ENCODE data around the gene EML3. TPM values are rescaled to one million over a fixed set of nuclear protein-coding genes. Genes with fewer than 3 reads are reported as not detected.

The EML3 gene
- total and polyA plus RNA-seq, 2 of the 8 experiments (the other 6 are each of a cell fraction or from before 2014, with no cell fraction given) = 19.2 to 29.9 TPM

DNA sequence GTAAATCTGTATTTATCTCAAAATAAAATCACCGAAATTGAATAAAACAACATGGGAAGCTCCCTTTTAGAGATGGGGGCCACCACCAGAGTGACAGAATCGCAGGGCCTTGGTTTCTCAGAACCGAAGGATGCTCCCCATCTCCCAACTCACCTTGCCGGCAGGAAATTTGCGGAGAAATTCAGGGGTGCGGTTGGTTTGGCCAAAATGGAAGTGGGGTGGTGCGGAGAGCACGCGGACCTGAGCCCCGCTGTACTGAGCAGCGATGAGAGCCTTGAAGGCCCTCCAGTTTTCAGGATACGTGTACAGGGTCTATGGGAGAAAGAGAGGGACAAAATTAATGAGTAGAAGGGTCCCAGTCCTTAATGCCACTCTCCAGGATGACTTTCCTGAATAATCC is 40.1 kb downstream of the EML3 start:
- H3K9ac ChIP-seq (replicated peaks in 1 of 4; ENCODE audit: extremely low read depth in 1 of 4, low read depth in 3 of 4, low read length in 3 of 4) = peak overlapping the region; percentile 79 to 95 (median 88)
- no peak overlapping the region for H3K4ac ChIP-seq (replicated peaks; ENCODE audit: insufficient read length, low read depth, low read length)
- H4K8ac ChIP-seq (ENCODE audit: extremely low read depth, insufficient read depth, low read length) = no peak overlapping the region
- peaks cover under 1 to 18% of the 10 kb centered on the region in 2 experiments for H4K20me1 ChIP-seq (replicated peaks in 1 of 2; ENCODE audit: control insufficient read depth in 1 of 2, insufficient read depth in 2 of 2, low read length in 2 of 2)
- H4K5ac ChIP-seq (ENCODE audit: insufficient read length, low read depth, low read length) = no peak overlapping the region
- no peak overlapping the region for H3K56ac ChIP-seq (replicated peaks; ENCODE audit: insufficient read length, low read depth, low read length)
- no peak overlapping the region for H2AK5ac ChIP-seq (ENCODE audit: low read depth, low read length)
- H2BK120ac ChIP-seq (replicated peaks; ENCODE audit: low read depth, low read length) = no peak overlapping the region
- H3K79me2 ChIP-seq (ENCODE audit: control insufficient read depth in 1 of 2, insufficient read depth in 2 of 2, low read length in 2 of 2) = peaks cover 0 to 48% of the 10 kb centered on the region in 2 experiments
- ChIA-PET CTCF (ENCODE audit: partially characterized antibody) (interaction anchor here (0.5 to 4.5 kb wide), 5 partner anchors 12 to 169 kb away, joined by 3 to 22 read pairs (median 3); no protein-coding TSS in a partner anchor), POLR2A (ENCODE audit: partially characterized antibody) (interaction anchor here (0.6 to 20.7 kb wide), 21 partner anchors 8 to 317 kb away, joined by 3 to 336 read pairs (median 4); partner anchors contain the start of genes C11orf98, CSKMT, LBHD1 and SCGB1A1)
- DNase-seq (ENCODE audit: low read depth in 1 of 2, low spot score in 2 of 2) (no peak), FAIRE-seq (no peak)
- H3K14ac ChIP-seq (ENCODE audit: insufficient read length) = no peak overlapping the region
- peaks cover 0 to 11% (median 7%) of the 10 kb centered on the region in 4 experiments; a peak in 4 of 7 replicates for H3K4me1 ChIP-seq (replicated peaks in 1 of 4; ENCODE audit: control insufficient read depth in 3 of 4, insufficient read depth in 4 of 4, low read length in 3 of 4)
- H2BK20ac ChIP-seq (ENCODE audit: low read length) = no peak overlapping the region
- H3K18ac ChIP-seq (ENCODE audit: extremely low read depth, low read length) = no peak overlapping the region
- no peak overlapping the region for H3K23ac ChIP-seq (ENCODE audit: insufficient read length)
- peaks cover 27 to 60% (median 49%) of the 10 kb centered on the region in 4 experiments for H3K36me3 ChIP-seq (ENCODE audit: control insufficient read depth in 2 of 4, insufficient read depth in 4 of 4, low read length in 3 of 4)
- H3K27ac ChIP-seq (ENCODE audit: low read depth, low read length) = no peak overlapping the region
- no peaks in the 10 kb centered on the region for H3K9me3 ChIP-seq (ENCODE audit: insufficient read depth in 2 of 2, low read depth in 1 of 2, low read length in 1 of 2)
- no peak overlapping the region for H4K91ac ChIP-seq (replicated peaks; ENCODE audit: insufficient read length, low read length)
- 77% methylated on average over 12 of the region's 12 CpGs; no CpG with 5 or more reads in 1 of the 2 experiments for WGBS, 2 experiments (ENCODE audit: extremely low coverage in 1 of 2, insufficient coverage in 1 of 2, insufficient read length in 1 of 2, insufficient replicate concordance in 2 of 2, low coverage in 1 of 2, low lambda C conversion rate in 2 of 2, missing lambda C conversion rate in 1 of 2)
- H3K4me2 ChIP-seq (ENCODE audit: insufficient read depth in 1 of 2, low read depth in 2 of 2, low read length in 2 of 2) = peak overlapping the region; percentile 73 to 85
- no peak overlapping the region for H2BK5ac ChIP-seq (ENCODE audit: low read depth, low read length)
- H2BK12ac ChIP-seq (ENCODE audit: low read depth, low read length) = no peak overlapping the region
- H2BK15ac ChIP-seq (ENCODE audit: low read length) = no peak overlapping the region
- H3K4me3 ChIP-seq (ENCODE audit: extremely low read depth in 1 of 4, insufficient read depth in 2 of 4, low read depth in 3 of 4, low read length in 4 of 4) = peak overlapping the region; percentile 90 to 100 (median 91)
- H3K27me3 ChIP-seq (replicated peaks in 1 of 4; ENCODE audit: control insufficient read depth in 3 of 4, extremely low read depth in 1 of 4, insufficient read depth in 3 of 4, low read length in 3 of 4) = no peaks in the 10 kb centered on the region
- H3K79me1 ChIP-seq (ENCODE audit: low read depth, low read length) = 0 out of 2 replicates have a peak, but pooled peaks cover 4% of the 10 kb centered on the region
- peaks cover 13% of the 10 kb centered on the region for H3K23me2 ChIP-seq (ENCODE audit: low read depth, low read length)
- H2AFZ ChIP-seq (ENCODE audit: low read length) = no peak overlapping the region
- TF ChIP-seq EGR1 (IDR thresholded peaks at IDR 0.05; ENCODE audit: borderline replicate concordance, low read depth, low read length) = no peak
- TF ChIP-seq, protein P1, sequence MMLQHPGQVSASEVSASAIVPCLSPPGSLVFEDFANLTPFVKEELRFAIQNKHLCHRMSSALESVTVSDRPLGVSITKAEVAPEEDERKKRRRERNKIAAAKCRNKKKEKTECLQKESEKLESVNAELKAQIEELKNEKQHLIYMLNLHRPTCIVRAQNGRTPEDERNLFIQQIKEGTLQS (IDR thresholded peaks at IDR 0.05; ENCODE audit: insufficient read depth, low read depth, low read length) = no peak
- no peak for TF ChIP-seq GABPA (IDR thresholded peaks at IDR 0.05; ENCODE audit: borderline replicate concordance, insufficient read depth, low read length)
- no peak for TF ChIP-seq TBP (IDR thresholded peaks at IDR 0.05; ENCODE audit: low read depth, low read length)
- TF ChIP-seq SIN3A (conservative IDR thresholded peaks at IDR 0.05 in 1 of 2, IDR thresholded peaks at IDR 0.05 in 1 of 2; ENCODE audit: low read depth in 1 of 2, low read length in 2 of 2) = no peak
- TF ChIP-seq TEAD4 (IDR thresholded peaks at IDR 0.05; ENCODE audit: low read depth, low read length) = no peak
- no peak for TF ChIP-seq FOSL1 (IDR thresholded peaks at IDR 0.05; ENCODE audit: insufficient read depth, low read depth, low read length)
- TF ChIP-seq, protein P2, sequence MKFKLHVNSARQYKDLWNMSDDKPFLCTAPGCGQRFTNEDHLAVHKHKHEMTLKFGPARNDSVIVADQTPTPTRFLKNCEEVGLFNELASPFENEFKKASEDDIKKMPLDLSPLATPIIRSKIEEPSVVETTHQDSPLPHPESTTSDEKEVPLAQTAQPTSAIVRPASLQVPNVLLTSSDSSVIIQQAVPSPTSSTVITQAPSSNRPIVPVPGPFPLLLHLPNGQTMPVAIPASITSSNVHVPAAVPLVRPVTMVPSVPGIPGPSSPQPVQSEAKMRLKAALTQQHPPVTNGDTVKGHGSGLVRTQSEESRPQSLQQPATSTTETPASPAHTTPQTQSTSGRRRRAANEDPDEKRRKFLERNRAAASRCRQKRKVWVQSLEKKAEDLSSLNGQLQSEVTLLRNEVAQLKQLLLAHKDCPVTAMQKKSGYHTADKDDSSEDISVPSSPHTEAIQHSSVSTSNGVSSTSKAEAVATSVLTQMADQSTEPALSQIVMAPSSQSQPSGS (IDR thresholded peaks at IDR 0.05; ENCODE audit: low read length) = no peak
- TF ChIP-seq, protein P3, sequence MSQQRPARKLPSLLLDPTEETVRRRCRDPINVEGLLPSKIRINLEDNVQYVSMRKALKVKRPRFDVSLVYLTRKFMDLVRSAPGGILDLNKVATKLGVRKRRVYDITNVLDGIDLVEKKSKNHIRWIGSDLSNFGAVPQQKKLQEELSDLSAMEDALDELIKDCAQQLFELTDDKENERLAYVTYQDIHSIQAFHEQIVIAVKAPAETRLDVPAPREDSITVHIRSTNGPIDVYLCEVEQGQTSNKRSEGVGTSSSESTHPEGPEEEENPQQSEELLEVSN (IDR thresholded peaks at IDR 0.05) = no peak
- no peak for TF ChIP-seq NRF1 (IDR thresholded peaks at IDR 0.05; ENCODE audit: low read depth, low read length)
